Forelimb muscle (tissue), 1 donor: ENCODE results near the gene RHOC. TPM values are rescaled to one million over a fixed set of nuclear protein-coding genes. Genes with fewer than 3 reads are reported as not detected.

Experiments
- DNase-seq: peaks from one replicate; pipeline ENCODE4 v3.0.0-alpha.2; 2013; ENCODE audit warnings: low read depth
- polyA plus RNA-seq: library from polyadenylated mRNA; unstranded; fragments of 120-200 nt; gene quantifications from one replicate; pipeline ENCODE4 v1.2.1, GENCODE V29; 2013; ENCODE audit not compliant: insufficient read length

RHOC gene
- polyA plus RNA-seq, 1 donor, result 306 TPM

GRCh38 chr1:112717263-112717873 lies 10.4 kb upstream of the RHOC start:
- DNase-seq, result no peak

GRCh38 chr1:112716133-112716720 lies 9.3 kb upstream of the RHOC start:
- peak; percentile 79 for DNase-seq

- DNase-seq, result no peak
These were observed 8.5 kb upstream of the RHOC start, which contains the start of gene PPM1J for GRCh38 chr1:112715264-112716053. PPM1J (minus strand) TSS chr1:112715332; CDS start chr1:112715301, 31 bp downstream.

- no peak for DNase-seq
These were observed 7.7 kb upstream of the RHOC start for GRCh38 chr1:112714313-112715263.

GRCh38 chr1:112713466-112714312 lies 6.8 kb upstream of the RHOC start:
- no peak for DNase-seq

- no peak for DNase-seq
These were observed 5.8 kb upstream of the RHOC start for GRCh38 chr1:112712701-112713128.

- no peak for DNase-seq
These were observed 5.3 kb upstream of the RHOC start for GRCh38 chr1:112712191-112712590.

- DNase-seq, result no peak
These were observed 4.7 kb upstream of the RHOC start for GRCh38 chr1:112711670-112712069.

GRCh38 chr1:112711041-112711440 lies 4.1 kb upstream of the RHOC start:
- no peak for DNase-seq

GRCh38 chr1:112710586-112710985 lies 3.7 kb upstream of the RHOC start:
- no peak for DNase-seq

- DNase-seq, result no peak
These were observed 3.2 kb upstream of the RHOC start for GRCh38 chr1:112710159-112710558.

- no peak for DNase-seq
These were observed 1.6 kb upstream of the RHOC start for GRCh38 chr1:112708489-112708888.

GRCh38 chr1:112708002-112708448 lies 1.1 kb upstream of the RHOC start:
- no peak for DNase-seq

- no peak for DNase-seq
These were observed 484 bp upstream of the RHOC start for GRCh38 chr1:112707221-112708001.

GRCh38 chr1:112704934-112705627 lies 1.8 kb downstream of the RHOC start:
- peak; percentile 90 for DNase-seq

- DNase-seq, result no peak
These were observed 2.5 kb downstream of the RHOC start for GRCh38 chr1:112704391-112704933.

- no peak for DNase-seq
These were observed 3.2 kb downstream of the RHOC start for GRCh38 chr1:112703706-112704105.

- no peak for DNase-seq
These were observed 4.3 kb downstream of the RHOC start for GRCh38 chr1:112702420-112703261.
